NCI-H524 treated with DMSO at 0.1 percent for 48 hours (cell line): ENCODE data around the gene IFI35.
"Not testable (repeated sequence)": the region's sequence is repeated elsewhere in the genome, so short reads cannot be mapped to it uniquely, and the experiment has no call there.

Experiments used
- DNase-seq: peaks from one replicate; lab custom pipeline; 2025; lab: John Stamatoyannopoulos, UW

Gene IFI35

GRCh38 chr17:43006639-43007551, at the start of gene IFI35:
IFI35 (plus strand) TSS chr17:43006784; CDS start chr17:43006948, 164 bp downstream.
- DNase-seq: peak; percentile 16

- DNase-seq: peak; percentile 85
Measured at GRCh38 chr17:42964161-42964932, 42.2 kb upstream of the IFI35 start, which contains the start of gene AARSD1. AARSD1 (minus strand) TSS chr17:42964454; CDS start chr17:42964440, 14 bp downstream.

GRCh38 chr17:42967925-42968324, 38.7 kb upstream of the IFI35 start:
- no peak for DNase-seq

GRCh38 chr17:42969001-42969581, 37.5 kb upstream of the IFI35 start:
- no peak for DNase-seq

GRCh38 chr17:42971589-42971988, 35.0 kb upstream of the IFI35 start:
- no peak for DNase-seq

- DNase-seq: not testable (repeated sequence)
Measured at GRCh38 chr17:42973323-42973722, 33.3 kb upstream of the IFI35 start.

GRCh38 chr17:42975265-42975664, 31.3 kb upstream of the IFI35 start:
- no peak for DNase-seq

GRCh38 chr17:42975701-42976100, 30.9 kb upstream of the IFI35 start:
- DNase-seq: not testable (repeated sequence)

GRCh38 chr17:42979511-42980273, 26.9 kb upstream of the IFI35 start, which contains the start of gene PTGES3L:
PTGES3L (minus strand) TSS chr17:42980080; CDS start chr17:42980053, 27 bp downstream.
- DNase-seq: peak; percentile 32

GRCh38 chr17:42980274-42980765, 26.3 kb upstream of the IFI35 start, which contains the start of gene RUNDC1:
RUNDC1 (plus strand) TSS chr17:42980565; CDS start chr17:42980577, 12 bp downstream.
- peak; percentile 62 for DNase-seq

GRCh38 chr17:42980766-42981397, 25.7 kb upstream of the IFI35 start:
- no peak for DNase-seq

- DNase-seq: no peak
Measured at GRCh38 chr17:42982266-42982665, 24.3 kb upstream of the IFI35 start.

GRCh38 chr17:42985225-42985624, 21.4 kb upstream of the IFI35 start:
- DNase-seq: no peak

- DNase-seq: no peak
Measured at GRCh38 chr17:42989141-42989540, 17.4 kb upstream of the IFI35 start.

- no peak for DNase-seq
Measured at GRCh38 chr17:42989726-42990652, 16.6 kb upstream of the IFI35 start.

GRCh38 chr17:42991471-42991870, 15.1 kb upstream of the IFI35 start:
- DNase-seq: no peak

- no peak for DNase-seq
Measured at GRCh38 chr17:42992872-42993271, 13.7 kb upstream of the IFI35 start.

GRCh38 chr17:42993913-42994312, 12.7 kb upstream of the IFI35 start:
- DNase-seq: not testable (repeated sequence)

GRCh38 chr17:42997390-42997983, 9.1 kb upstream of the IFI35 start:
- DNase-seq: no peak
